Measurements from ENCODE around the gene ATP8A1. TPM values are rescaled to one million over a fixed set of nuclear protein-coding genes. Genes with fewer than 3 reads are reported as not detected.
"Not testable (repeated sequence)": the region's sequence is repeated elsewhere in the genome, so short reads cannot be mapped to it uniquely, and the experiment has no call there.

Gene ATP8A1
- total RNA-seq: 10 to 100 TPM; 11.6 to 13.2 TPM
- polyA plus RNA-seq: 1 to 10 TPM in 1 of 2 donors, under 1 TPM in 1; 0.38 to 1.8 TPM
- long read RNA-seq, donor 1, partial matches to known transcripts: 2 of 6 reads
- long read RNA-seq, donor 1, other reads (novel, unspliced or antisense): 4 of 6 reads
- long read RNA-seq, donor 2, full-length matches to known transcripts: 1 of 2 reads
- long read RNA-seq, donor 2, partial matches to known transcripts: 1 of 2 reads
- long read RNA-seq, donor 2, other reads (novel, unspliced or antisense): 0 of 2 reads

DNA sequence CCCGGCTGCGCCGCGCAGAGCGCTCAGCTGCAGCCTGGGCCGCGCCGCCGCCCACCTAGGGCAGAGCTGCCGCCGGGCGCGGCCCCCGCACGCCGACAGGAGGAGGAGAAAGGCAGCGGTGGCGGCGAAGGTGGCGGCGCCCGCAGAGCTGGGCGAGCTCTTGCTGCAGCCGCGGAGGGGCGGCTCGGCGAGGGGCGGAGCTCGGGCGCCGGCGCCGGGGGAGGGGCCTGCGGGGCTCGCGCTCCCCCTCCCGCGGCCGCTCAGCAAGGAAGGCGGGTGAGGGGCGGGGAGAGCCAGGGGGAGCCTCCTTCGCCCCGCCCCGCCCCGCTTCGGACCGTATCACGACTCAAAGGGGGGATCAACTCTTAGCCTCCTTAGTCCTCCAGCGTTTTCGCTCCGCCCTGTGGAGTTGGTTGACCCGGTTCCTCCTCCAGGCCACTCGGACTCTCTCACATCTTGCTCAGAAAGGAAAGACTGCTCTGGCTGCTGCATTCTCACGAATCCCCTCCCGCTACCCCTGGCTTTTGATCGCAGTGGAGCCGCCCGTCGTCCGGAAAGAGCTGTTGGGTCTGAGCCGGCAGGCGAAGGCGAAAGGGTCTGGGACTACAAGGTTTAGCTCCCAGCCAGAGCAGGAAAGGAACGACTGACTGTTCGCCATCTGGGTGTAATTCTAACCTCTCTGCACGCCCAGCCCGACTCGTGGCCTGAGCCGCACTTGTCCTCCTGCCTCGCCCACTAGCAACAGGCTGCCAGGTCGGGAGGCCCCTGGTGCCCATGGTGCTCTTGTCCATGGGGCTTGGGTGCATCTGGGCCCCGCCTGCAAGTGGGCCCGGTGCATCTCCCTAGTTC, at the start of gene ATP8A1:
ATP8A1 (minus strand) TSS at position 162 of the 849 bp plus-strand sequence. CDS start 232 bp downstream, outside the sequence.
- H3K36me3 ChIP-seq (ENCODE audit: control insufficient read depth in 1 of 2, insufficient read depth in 2 of 2, low read length in 1 of 2): no peaks in the 10 kb centered on the region
- 0% methylated on average over 49 to 74 of the region's 74 CpGs for WGBS, 2 donors
- H3K27me3 ChIP-seq (ENCODE audit: control insufficient read depth in 1 of 2, insufficient read depth in 2 of 2, low read length in 1 of 2): no peaks in the 10 kb centered on the region
- ATAC-seq (ENCODE audit: low FRiP score) (peak; percentile 98), DNase-seq (peak; percentile 95 to 97)
- no peaks in the 10 kb centered on the region for H3K9me3 ChIP-seq (ENCODE audit: control insufficient read depth, low read length)
- no peaks in the 10 kb centered on the region for H3K4me1 ChIP-seq (ENCODE audit: control insufficient read depth in 1 of 2, insufficient read depth in 2 of 2, low read length in 2 of 2)
- H3K27ac ChIP-seq (ENCODE audit: low read depth in 1 of 2, low read length in 2 of 2): peak within 1 kb of the TSS in 1 of 2 donors; percentile 72
- peak within 1 kb of the TSS; percentile 75 to 78 for H3K4me3 ChIP-seq (ENCODE audit: low read length in 2 of 2)
- intact Hi-C loops (cut with DNase I): no loop called here

DNA sequence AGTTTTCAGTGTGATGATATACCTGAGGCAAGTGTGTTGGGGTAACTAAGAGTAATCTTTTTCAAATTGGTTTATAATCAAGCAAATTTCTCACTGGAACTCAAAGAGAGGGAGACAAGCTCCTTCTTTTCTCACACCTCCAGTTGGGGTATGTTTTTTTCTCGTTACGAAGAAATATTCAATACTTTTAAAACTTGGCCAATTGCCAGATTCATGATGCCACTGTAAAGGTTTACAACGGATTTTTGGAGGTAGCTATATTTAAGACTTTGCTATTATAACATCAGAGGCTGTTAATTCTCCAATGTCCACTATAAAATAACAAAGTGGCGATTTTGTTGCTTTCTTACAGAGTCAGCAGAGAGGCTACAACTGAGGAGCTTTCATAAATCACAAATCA, 49.2 kb upstream of the ATP8A1 start:
- no peaks in the 10 kb centered on the region for H3K4me1 ChIP-seq (ENCODE audit: control insufficient read depth in 1 of 2, insufficient read depth in 2 of 2, low read length in 2 of 2)
- H3K27me3 ChIP-seq (ENCODE audit: control insufficient read depth in 1 of 2, insufficient read depth in 2 of 2, low read length in 1 of 2): no peaks in the 10 kb centered on the region
- H3K27ac ChIP-seq (ENCODE audit: low read depth in 1 of 2, low read length in 2 of 2): no peak overlapping the region
- no peaks in the 10 kb centered on the region for H3K36me3 ChIP-seq (ENCODE audit: control insufficient read depth in 1 of 2, insufficient read depth in 2 of 2, low read length in 1 of 2)
- H3K9me3 ChIP-seq (ENCODE audit: control insufficient read depth, low read length): no peaks in the 10 kb centered on the region
- 60 to 61% methylated on average over 4 of the region's 4 CpGs for WGBS, 2 donors
- H3K4me3 ChIP-seq (ENCODE audit: low read length in 2 of 2): no peak overlapping the region
- DNase-seq (no peak), ATAC-seq (ENCODE audit: low FRiP score) (no peak)
- intact Hi-C loops (cut with DNase I): no loop called here

DNA sequence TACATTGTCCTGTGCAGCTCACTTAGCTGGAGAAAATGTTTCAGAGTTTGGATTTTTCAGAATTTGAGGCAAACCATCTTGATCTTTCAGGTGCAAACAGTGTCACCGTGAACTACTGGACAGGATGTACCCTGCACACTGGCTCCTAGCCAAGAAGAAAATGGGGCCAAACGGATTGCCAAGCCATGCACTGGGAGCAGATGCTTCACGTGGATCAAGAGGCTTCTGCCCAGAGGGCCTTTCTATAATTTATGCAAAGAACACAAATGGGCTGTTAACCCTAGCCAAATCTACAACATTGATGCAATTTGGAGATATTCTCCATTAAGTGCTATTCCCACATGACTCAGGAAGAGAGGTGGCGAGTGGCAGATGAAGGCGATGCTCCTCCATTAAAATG, 46.9 kb upstream of the ATP8A1 start:
- DNase-seq (no peak), ATAC-seq (ENCODE audit: low FRiP score) (no peak)
- intact Hi-C loops (cut with DNase I): no loop called here
- no peaks in the 10 kb centered on the region for H3K36me3 ChIP-seq (ENCODE audit: control insufficient read depth in 1 of 2, insufficient read depth in 2 of 2, low read length in 1 of 2)
- no peak overlapping the region for H3K4me3 ChIP-seq (ENCODE audit: low read length in 2 of 2)
- H3K9me3 ChIP-seq (ENCODE audit: control insufficient read depth, low read length): no peaks in the 10 kb centered on the region
- no peaks in the 10 kb centered on the region for H3K27me3 ChIP-seq (ENCODE audit: control insufficient read depth in 1 of 2, insufficient read depth in 2 of 2, low read length in 1 of 2)
- WGBS, 2 donors: 73 to 76% methylated on average over 5 of the region's 5 CpGs
- no peak overlapping the region for H3K27ac ChIP-seq (ENCODE audit: low read depth in 1 of 2, low read length in 2 of 2)
- H3K4me1 ChIP-seq (ENCODE audit: control insufficient read depth in 1 of 2, insufficient read depth in 2 of 2, low read length in 2 of 2): no peaks in the 10 kb centered on the region

DNA sequence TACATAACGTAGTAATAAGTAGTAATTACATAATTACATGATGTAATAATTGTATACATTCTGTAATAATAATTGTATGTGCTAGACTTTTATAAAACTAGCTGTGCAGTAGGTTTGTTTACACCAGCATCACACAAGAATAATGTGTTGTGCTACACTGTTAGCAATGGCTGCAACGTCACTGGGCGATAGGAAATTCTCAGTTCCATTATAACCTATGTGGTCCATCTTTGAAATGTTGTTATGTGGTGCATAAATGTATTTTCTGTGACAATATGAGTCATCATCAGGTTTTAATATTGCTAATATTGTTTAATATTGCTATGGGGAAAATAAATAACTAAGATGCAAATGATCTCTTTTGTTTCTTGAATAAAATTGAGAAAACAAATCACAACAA, 46.0 kb upstream of the ATP8A1 start:
- WGBS, 2 donors: 79 to 81% methylated on average over 3 of the region's 3 CpGs
- Histone ChIP-seq H3K4me1 (ENCODE audit: control insufficient read depth in 1 of 2, insufficient read depth in 2 of 2, low read length in 2 of 2) (no peaks in the 10 kb centered on the region), H3K4me3 (ENCODE audit: low read length in 2 of 2) (no peak overlapping the region), H3K36me3 (ENCODE audit: control insufficient read depth in 1 of 2, insufficient read depth in 2 of 2, low read length in 1 of 2) (no peaks in the 10 kb centered on the region), H3K27me3 (ENCODE audit: control insufficient read depth in 1 of 2, insufficient read depth in 2 of 2, low read length in 1 of 2) (no peaks in the 10 kb centered on the region), H3K27ac (ENCODE audit: low read depth in 1 of 2, low read length in 2 of 2) (no peak overlapping the region), H3K9me3 (ENCODE audit: control insufficient read depth, low read length) (no peaks in the 10 kb centered on the region)
- intact Hi-C loops (cut with DNase I): no loop called here
- no peak for DNase-seq
- ATAC-seq (ENCODE audit: low FRiP score): no peak

DNA sequence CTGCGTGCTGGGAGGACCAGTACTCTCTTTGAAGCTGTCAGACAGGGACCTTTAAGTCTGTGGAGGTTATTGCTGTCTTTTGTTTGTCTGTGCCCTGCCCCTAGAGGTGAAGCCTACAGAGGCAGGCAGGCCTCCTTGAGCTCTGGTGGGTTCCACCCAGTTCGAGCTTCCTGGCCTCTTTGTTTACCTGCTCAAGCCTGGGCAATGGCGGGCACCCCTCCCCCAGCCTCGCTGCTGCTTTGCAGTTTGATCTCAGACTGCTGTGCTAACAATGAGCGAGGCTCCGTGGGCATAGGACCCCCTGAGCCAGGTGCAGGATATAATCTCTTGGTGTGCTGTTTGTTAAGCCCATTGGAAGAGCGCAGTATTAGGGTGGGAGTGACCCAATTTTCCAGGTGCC, 44.9 kb upstream of the ATP8A1 start:
- H3K4me1 ChIP-seq (ENCODE audit: control insufficient read depth in 1 of 2, insufficient read depth in 2 of 2, low read length in 2 of 2); H3K27me3 ChIP-seq (ENCODE audit: control insufficient read depth in 1 of 2, insufficient read depth in 2 of 2, low read length in 1 of 2); H3K27ac ChIP-seq (ENCODE audit: low read depth in 1 of 2, low read length in 2 of 2); H3K36me3 ChIP-seq (ENCODE audit: control insufficient read depth in 1 of 2, insufficient read depth in 2 of 2, low read length in 1 of 2); H3K9me3 ChIP-seq (ENCODE audit: control insufficient read depth, low read length); ATAC-seq (ENCODE audit: low FRiP score); DNase-seq; intact Hi-C loops (cut with DNase I); H3K4me3 ChIP-seq (ENCODE audit: low read length in 2 of 2): not testable (repeated sequence)
- 81 to 84% methylated on average over 7 of the region's 7 CpGs for WGBS, 2 donors

DNA sequence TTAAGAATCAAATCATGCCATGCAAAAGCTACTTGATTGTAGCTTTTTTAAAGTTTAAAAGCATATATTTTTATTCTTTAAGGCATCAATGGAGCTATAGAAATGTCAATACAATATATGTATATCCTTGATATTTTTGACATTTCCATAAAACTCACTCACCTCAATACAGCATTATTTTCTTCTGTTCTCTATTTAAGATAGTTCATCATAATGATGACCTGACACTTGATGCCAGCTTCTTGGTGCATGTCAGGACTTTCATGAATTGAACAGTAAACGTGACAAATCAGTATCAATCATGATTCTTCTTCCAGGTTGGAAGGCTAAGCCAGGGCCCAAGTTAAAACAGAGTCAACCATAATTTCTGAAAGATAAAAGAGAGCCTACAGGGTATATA, 33.6 kb upstream of the ATP8A1 start:
- no peak overlapping the region for H3K27ac ChIP-seq (ENCODE audit: low read depth in 1 of 2, low read length in 2 of 2)
- ATAC-seq (ENCODE audit: low FRiP score): no peak
- WGBS, 2 donors: 46 to 57% methylated on average over 1 of the region's 1 CpG

DNA sequence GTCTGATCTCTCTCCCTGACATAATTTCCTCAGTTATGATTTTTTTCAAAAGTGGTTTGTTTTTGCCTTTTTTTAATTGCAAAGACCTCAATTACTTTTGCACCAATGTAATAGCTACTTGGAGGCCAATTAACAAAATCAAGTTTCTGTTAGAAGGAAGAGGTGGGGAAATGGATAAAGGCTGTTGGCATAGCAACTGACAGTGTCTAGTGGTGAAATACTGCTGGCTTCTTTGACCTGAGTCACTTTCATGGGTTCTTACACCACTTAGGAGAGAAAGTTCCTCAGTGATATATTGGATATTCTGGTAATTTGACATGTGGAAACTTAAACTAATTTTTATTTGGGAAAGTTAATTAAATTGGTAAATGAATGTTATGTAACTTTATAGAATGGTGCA, 26.5 kb upstream of the ATP8A1 start:
- intact Hi-C loops (cut with DNase I): no loop called here
- no peak overlapping the region for H3K4me3 ChIP-seq (ENCODE audit: low read length in 2 of 2)
- H3K27ac ChIP-seq (ENCODE audit: low read depth in 1 of 2, low read length in 2 of 2): no peak overlapping the region
- no peaks in the 10 kb centered on the region for H3K9me3 ChIP-seq (ENCODE audit: control insufficient read depth, low read length)
- DNase-seq (no peak), ATAC-seq (ENCODE audit: low FRiP score) (no peak)
- no peaks in the 10 kb centered on the region for H3K4me1 ChIP-seq (ENCODE audit: control insufficient read depth in 1 of 2, insufficient read depth in 2 of 2, low read length in 2 of 2)
- H3K27me3 ChIP-seq (ENCODE audit: control insufficient read depth in 1 of 2, insufficient read depth in 2 of 2, low read length in 1 of 2): no peaks in the 10 kb centered on the region
- H3K36me3 ChIP-seq (ENCODE audit: control insufficient read depth in 1 of 2, insufficient read depth in 2 of 2, low read length in 1 of 2): no peaks in the 10 kb centered on the region

More for the DNA sequence above, 33.6 kb upstream of the ATP8A1 start:
- H3K4me1 ChIP-seq (ENCODE audit: control insufficient read depth in 1 of 2, insufficient read depth in 2 of 2, low read length in 2 of 2): no peaks in the 10 kb centered on the region
- H3K9me3 ChIP-seq (ENCODE audit: control insufficient read depth, low read length): no peaks in the 10 kb centered on the region
- intact Hi-C loops (cut with DNase I): no loop called here
- H3K36me3 ChIP-seq (ENCODE audit: control insufficient read depth in 1 of 2, insufficient read depth in 2 of 2, low read length in 1 of 2): no peaks in the 10 kb centered on the region
- H3K4me3 ChIP-seq (ENCODE audit: low read length in 2 of 2): no peak overlapping the region
- DNase-seq: no peak
- no peaks in the 10 kb centered on the region for H3K27me3 ChIP-seq (ENCODE audit: control insufficient read depth in 1 of 2, insufficient read depth in 2 of 2, low read length in 1 of 2)

DNA sequence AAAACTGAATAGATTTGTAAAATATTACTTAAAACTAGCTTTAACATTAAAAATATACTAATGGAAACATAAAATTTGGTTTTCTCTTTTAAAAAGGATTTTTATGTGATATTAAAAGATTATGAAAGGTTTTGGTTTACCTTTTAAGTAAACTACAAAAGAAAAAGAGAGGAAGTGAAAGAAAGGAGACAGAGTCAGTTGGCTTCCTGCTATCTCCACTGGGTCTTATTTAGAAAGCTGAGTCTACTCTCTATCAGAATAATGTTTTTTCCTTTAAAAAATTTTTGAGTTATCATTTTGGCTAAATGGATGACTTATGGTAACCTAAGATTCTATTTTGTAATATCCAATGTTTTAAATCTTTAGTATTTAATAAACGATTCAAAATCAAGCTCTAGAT, 21.6 kb upstream of the ATP8A1 start:
- intact Hi-C loops (cut with DNase I): no loop called here
- WGBS, 2 donors: 71 to 100% methylated on average over 1 of the region's 1 CpG
- no peaks in the 10 kb centered on the region for H3K36me3 ChIP-seq (ENCODE audit: control insufficient read depth in 1 of 2, insufficient read depth in 2 of 2, low read length in 1 of 2)
- no peak for DNase-seq
- no peak for ATAC-seq (ENCODE audit: low FRiP score)
- no peaks in the 10 kb centered on the region for H3K9me3 ChIP-seq (ENCODE audit: control insufficient read depth, low read length)
- H3K4me3 ChIP-seq (ENCODE audit: low read length in 2 of 2): no peak overlapping the region
- no peak overlapping the region for H3K27ac ChIP-seq (ENCODE audit: low read depth in 1 of 2, low read length in 2 of 2)
- peaks cover 0 to 5% of the 10 kb centered on the region in 2 donors for H3K4me1 ChIP-seq (ENCODE audit: control insufficient read depth in 1 of 2, insufficient read depth in 2 of 2, low read length in 2 of 2)
- no peaks in the 10 kb centered on the region for H3K27me3 ChIP-seq (ENCODE audit: control insufficient read depth in 1 of 2, insufficient read depth in 2 of 2, low read length in 1 of 2)
